Neural progenitor cell (in vitro differentiated cells): ENCODE data around the gene VWA2.

Experiments
- EZH2 ChIP-seq: fragments of 200-600 bp; sonication (generic); IDR thresholded peaks from 2 replicates; pipeline ENCODE4 v1.6.1; 2017; ENCODE audit warnings: antibody characterized with exemption, mild to moderate bottlenecking, moderate library complexity
- EZH2phosphoT487 ChIP-seq: fragments of 200-600 bp; sonication (generic); IDR thresholded peaks from 2 replicates; pipeline ENCODE4 v1.6.1; 2017; ENCODE audit warnings: antibody characterized with exemption
- TF ChIP-seq, protein P1 (sequence below): fragments of 200-600 bp; sonication (generic); IDR thresholded peaks from 2 replicates; pipeline ENCODE4 v1.5.1; 2017; ENCODE audit warnings: antibody characterized with exemption, mild to moderate bottlenecking

- TF ChIP-seq, protein P1, sequence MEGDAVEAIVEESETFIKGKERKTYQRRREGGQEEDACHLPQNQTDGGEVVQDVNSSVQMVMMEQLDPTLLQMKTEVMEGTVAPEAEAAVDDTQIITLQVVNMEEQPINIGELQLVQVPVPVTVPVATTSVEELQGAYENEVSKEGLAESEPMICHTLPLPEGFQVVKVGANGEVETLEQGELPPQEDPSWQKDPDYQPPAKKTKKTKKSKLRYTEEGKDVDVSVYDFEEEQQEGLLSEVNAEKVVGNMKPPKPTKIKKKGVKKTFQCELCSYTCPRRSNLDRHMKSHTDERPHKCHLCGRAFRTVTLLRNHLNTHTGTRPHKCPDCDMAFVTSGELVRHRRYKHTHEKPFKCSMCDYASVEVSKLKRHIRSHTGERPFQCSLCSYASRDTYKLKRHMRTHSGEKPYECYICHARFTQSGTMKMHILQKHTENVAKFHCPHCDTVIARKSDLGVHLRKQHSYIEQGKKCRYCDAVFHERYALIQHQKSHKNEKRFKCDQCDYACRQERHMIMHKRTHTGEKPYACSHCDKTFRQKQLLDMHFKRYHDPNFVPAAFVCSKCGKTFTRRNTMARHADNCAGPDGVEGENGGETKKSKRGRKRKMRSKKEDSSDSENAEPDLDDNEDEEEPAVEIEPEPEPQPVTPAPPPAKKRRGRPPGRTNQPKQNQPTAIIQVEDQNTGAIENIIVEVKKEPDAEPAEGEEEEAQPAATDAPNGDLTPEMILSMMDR: no peak
- TF ChIP-seq EZH2: no peak
- no peak for TF ChIP-seq EZH2phosphoT487
Measured at GRCh38 chr10:114221235-114221634, 17.8 kb upstream of the VWA2 start.
